Measurements from ENCODE around the gene CNTNAP5.

The CNTNAP5 gene

DNA sequence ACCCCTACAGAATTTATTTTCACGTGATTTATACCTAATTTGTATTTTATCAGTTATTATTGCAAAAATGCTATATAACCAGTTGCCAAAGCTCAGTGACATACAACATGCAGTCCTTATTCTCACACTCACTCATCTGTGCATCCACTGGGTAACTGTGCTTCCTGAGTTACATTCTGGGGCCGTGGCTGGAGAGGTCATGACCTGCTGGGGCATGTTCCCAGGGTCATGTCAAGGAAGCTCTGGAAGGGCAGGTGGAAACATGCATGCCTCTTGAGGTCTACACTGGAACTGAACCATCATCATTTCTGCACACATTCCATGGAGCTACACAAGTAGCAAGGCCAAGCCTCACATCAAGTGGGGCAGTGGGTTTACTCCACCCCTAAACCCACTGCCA is 715.5 kb downstream of the CNTNAP5 start:
- DNase-seq = no peak

- DNase-seq = no peak
These were observed 728.8 kb downstream of the CNTNAP5 start for GRCh38 chr2:124753842-124754241.

DNA sequence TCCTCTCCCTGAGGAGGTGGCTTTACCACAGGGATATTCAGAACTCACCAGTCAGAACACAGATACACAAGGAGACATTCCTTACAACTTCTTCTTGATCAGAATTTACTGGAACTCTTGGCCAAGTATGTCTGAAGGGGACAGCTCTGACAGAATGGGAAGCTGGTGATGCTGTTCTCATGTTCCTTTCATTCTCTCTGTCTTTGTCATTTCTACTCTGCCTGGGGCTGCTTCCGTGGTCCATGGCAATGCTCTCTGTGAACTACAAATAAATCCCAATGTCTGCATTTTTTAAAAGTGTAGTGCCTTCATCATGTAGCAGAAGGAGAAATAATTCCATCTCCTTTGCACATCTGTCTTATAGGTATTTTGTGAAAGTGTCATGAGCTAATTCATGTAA is 730.3 kb downstream of the CNTNAP5 start:
- DNase-seq = no peak

DNA sequence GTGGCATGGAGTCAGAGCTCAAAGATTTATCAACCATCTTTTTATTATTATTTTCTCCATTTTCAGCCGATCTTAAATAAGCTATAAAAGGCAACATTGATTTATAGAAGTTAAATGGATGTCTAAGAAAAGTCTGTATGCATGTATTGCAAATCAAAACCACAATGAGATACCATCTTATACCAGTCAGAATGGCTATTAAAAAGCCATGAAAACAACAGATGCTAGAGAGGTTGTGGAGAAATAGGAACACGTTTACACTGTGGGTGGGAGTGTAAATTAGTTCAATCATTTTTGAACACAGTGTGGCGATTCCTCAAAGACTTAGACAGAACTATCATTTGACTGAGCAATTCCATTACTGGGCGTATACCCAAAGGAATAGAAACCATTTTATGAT is 731.0 kb downstream of the CNTNAP5 start:
- DNase-seq = no peak

GRCh38 chr2:124762388-124762787 is 737.3 kb downstream of the CNTNAP5 start:
- no peak for DNase-seq

DNA sequence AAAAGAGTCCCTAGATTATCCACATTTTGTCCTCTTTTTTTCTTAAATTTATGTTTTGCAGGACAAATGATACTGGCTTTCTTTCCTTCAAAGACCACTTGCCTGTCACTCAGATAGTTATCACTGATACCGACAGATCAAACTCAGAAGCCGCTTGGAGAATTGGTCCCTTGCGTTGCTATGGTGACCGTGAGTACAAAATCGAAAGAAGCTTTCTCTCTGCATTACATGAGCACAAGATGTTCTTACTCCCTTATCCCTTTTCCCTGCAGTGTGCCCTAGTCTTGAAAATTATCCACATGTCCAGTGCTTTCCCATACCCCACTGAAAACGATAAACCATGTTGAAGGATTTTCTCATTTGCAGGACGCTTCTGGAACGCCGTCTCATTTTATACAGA is 738.5 kb downstream of the CNTNAP5 start:
- no peak for DNase-seq

- no peak for DNase-seq
These were observed 749.7 kb downstream of the CNTNAP5 start for GRCh38 chr2:124774781-124775180.

- no peak for DNase-seq
These were observed 751.2 kb downstream of the CNTNAP5 start for GRCh38 chr2:124776332-124776731.

- DNase-seq = no peak
These were observed 753.0 kb downstream of the CNTNAP5 start for GRCh38 chr2:124778076-124778475.

- no peak for DNase-seq
These were observed 771.6 kb downstream of the CNTNAP5 start for GRCh38 chr2:124796647-124797046.

GRCh38 chr2:124797049-124797448 is 772.0 kb downstream of the CNTNAP5 start:
- DNase-seq = no peak

- no peak for DNase-seq
These were observed 773.5 kb downstream of the CNTNAP5 start for GRCh38 chr2:124798551-124798950.

GRCh38 chr2:124804014-124804940 is 779.2 kb downstream of the CNTNAP5 start:
- peak; percentile 33 for DNase-seq

DNA sequence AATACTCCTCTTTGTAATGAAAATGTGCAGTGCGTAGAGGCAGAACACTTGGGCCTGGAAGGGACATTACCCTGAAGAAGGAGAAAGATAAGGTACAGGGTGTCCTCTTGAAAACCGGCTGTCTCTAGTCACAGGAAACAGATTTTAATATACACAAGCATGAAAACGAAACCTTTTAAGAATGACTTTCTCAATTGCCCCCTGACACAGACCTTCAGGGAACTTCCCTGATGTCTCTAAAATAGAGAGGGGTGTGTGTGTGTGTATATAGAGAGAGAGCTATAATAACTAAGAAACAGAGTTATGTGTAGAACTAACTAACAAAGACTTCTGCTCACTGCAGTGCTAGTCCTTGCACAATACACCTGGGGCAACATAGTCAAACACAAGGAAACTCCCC is 780.0 kb downstream of the CNTNAP5 start:
- no peak for DNase-seq

- no peak for DNase-seq
These were observed 785.0 kb downstream of the CNTNAP5 start for GRCh38 chr2:124810132-124810531.

DNA sequence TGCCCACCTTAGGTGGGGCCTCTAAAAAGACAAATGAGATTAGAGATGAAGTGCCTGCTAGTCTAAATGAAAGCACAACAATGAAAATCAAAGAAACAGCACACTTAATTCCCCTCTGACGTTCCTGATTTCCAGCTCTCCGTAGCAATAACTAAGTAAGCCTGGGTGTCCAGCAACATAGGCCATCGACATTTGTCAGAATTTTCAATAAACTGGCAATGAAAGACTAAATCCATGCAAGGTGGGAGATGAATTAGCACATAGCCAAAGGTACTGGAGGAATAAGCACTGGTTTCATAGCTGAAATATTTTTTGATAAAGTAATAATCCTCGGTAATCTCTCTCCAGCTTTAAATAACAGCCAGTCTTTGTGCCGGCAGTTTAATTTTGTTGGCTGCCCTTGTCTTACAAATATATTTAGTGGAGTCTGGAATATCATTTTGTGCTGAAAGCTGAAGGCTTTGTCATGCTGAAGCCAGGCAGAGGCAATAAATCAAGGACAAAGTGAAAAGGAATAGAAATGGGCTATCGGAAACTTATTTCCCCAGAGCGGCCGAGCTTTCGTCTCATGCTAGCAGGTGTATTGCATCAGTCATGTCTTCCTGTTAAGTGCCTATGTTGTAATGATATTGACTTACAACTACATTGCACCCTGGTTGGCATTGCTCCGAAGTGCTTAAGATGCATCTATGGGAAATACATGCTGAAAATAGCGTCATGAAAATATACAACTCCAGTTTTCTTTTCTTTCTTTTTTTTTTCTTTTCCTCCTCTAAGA is 790.1 kb downstream of the CNTNAP5 start:
- DNase-seq = no peak

DNA sequence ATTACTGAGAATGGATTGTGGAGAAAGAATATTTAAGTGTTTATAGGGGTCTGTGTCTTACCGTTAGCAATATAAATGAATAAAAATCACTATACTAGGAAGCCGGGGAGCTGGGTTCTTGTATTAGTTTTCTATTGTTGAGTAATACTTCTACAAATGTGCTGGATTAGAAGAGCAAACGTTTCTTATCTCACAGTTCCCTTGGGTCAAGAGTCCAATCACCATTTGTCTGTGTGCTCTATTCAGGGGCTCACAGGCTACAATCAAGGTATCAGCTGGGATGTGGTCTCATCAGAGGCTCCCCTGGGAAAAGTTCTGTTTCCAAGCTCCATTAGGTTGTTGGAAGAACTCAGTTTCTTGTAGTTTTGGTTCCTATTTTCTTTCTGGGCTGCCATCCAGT is 790.9 kb downstream of the CNTNAP5 start:
- DNase-seq = no peak

GRCh38 chr2:124822516-124822915 is 797.4 kb downstream of the CNTNAP5 start:
- no peak for DNase-seq

DNA sequence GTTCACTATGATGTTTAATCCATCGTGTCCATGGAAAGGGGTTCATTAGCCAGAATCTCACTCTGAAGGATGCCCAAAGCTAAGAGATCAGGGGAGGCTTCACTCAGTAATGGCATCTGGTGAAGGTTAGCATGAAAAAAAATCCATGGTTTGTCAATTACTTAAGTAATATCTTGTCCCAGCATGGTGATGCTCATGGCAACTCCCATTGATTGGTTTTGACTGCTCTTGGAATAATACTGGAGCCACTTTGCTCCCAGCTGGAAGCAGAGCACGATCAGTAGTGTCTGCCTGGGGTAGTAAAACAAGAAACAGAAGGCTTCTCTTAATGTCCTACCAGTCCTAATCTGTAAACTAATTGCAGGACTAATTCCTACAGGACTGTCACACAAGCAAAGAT is 799.4 kb downstream of the CNTNAP5 start:
- no peak for DNase-seq

GRCh38 chr2:124832521-124832920 is 807.4 kb downstream of the CNTNAP5 start:
- no peak for DNase-seq

DNA sequence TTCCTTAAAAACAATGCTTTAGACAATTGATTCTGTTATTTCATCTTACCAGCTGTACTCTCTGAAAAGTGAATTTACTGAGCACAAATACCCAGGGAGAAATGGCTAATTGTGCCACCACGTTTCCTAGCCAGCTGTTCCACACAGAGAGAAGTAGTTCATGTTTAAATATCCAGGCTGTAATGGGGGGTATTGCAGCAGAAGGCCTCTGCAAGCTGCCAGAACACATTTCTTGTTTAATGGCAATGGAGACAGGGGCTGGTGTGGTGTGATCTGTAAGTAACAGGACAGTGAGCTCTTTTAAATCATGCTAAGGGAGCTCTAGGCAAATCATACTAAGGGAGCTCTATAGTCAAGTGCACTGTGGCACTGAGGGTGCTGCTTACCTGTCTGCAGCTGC is 809.2 kb downstream of the CNTNAP5 start:
- no peak for DNase-seq

- DNase-seq = no peak
These were observed 810.2 kb downstream of the CNTNAP5 start for GRCh38 chr2:124835331-124835730.

DNA sequence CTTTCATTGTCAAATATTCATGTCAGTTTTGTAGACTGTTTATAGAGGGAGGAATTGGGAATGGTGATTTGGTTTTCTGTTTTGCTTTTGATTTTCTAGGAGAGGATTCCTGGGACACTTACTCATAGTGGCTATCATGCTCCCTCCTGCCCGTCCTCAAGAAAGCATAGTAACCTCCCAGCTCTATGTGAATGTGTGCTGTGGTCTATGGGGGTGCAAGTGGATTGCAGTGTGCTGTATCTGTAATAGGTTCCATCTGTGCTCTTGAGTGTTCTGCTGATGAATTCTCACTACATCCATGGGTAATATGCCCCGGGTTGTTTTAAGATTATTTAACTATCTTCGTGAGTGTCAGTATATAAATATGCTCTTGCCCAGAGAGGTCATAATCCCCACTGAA is 811.3 kb downstream of the CNTNAP5 start:
- DNase-seq = no peak

GRCh38 chr2:124837496-124837895 is 812.4 kb downstream of the CNTNAP5 start:
- DNase-seq = no peak
